Measurements from ENCODE around the gene C4orf50.

DNA sequence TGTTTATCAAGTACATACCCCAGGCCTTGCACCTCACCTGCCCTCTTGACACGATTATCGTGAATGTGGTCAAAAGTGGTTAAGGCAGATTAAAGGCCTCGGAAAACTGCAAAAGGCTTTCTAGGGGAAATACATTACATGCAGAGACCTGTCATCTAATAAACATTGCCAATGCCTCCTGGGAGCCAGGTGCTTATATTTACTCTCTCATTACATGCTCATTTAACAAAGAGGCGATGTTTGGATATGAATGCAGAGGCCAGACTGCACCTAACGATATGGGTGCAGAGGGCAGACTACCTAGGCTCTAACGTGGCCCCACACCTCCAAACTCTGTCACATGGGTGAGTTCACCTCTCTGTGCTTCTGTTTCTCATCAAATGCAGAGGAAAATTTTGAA, 139.9 kb downstream of the C4orf50 start:
- TF ChIP-seq CTCF (IDR thresholded peaks at IDR 0.05; ENCODE audit: low read length) (no peak), EZH2 (optimal IDR thresholded peaks at IDR 0.05; ENCODE audit: low read depth, low read length) (no peak), EZH2phosphoT487 (IDR thresholded peaks at IDR 0.05; ENCODE audit: low read length) (no peak)
